ENCODE measurements around the gene ASXL1. TPM values are rescaled to one million over a fixed set of nuclear protein-coding genes. Genes with fewer than 3 reads are reported as not detected.

Gene ASXL1
- total RNA-seq, 1 experiment from 2014 or later: 49.7 TPM

- DNase-seq (ENCODE audit: low spot score): no peak
Measured at GRCh38 chr20:32480371-32481241, 122.5 kb downstream of the ASXL1 start.

GRCh38 chr20:32481311-32482142, 123.4 kb downstream of the ASXL1 start:
- DNase-seq (ENCODE audit: low spot score): no peak

GRCh38 chr20:32482143-32482441, 124.0 kb downstream of the ASXL1 start:
- DNase-seq (ENCODE audit: low spot score): no peak

- no peak for DNase-seq (ENCODE audit: low spot score)
Measured at GRCh38 chr20:32482442-32483261, 124.5 kb downstream of the ASXL1 start.

DNA sequence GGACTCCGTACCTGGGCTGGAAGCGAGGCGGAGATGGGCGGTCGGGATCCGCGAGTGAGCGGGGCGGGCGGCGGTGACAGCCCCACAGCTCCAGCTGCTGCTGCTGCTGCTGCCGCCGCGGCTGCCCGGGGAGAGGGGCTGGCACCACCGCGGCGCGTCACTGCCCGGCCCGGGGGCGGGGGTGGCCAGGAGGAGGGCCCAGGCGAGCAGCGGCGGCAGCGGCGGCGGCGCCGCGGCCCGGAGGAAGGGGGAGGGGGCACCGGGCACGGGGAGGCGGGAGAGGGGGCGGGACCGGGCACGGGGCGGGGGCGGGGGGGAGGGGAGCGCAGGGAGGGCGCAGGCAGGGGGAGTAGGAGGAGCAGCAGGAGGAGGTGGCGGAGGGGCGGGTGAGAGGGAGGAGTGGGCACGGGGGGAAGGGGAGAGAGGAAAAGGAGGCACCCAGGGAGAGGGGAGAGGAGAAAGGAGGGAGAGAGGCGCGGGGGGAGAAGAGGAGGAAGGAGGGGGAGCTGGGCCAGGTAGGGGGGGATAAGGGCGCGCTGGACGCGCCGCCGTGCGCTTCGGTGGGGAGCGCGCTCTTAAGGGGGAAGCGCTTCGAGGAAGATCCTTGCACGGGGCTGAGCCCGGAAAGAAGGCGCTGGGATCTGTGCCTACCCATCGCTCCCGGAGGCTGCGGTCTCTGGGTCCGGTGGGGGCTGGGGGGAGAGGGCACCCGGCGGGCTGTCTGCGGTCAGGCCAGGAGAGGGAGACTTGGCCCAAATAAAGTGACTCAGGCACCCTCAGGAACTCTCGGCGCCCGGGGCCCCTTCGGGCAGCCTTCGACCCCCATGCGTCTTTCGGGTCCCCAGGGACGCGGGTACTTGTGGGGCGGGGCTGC, 125.5 kb downstream of the ASXL1 start:
- DNase-seq (ENCODE audit: low spot score): peak; percentile 82

- no peak for DNase-seq (ENCODE audit: low spot score)
Measured at GRCh38 chr20:32484225-32484957, 126.3 kb downstream of the ASXL1 start.

DNA sequence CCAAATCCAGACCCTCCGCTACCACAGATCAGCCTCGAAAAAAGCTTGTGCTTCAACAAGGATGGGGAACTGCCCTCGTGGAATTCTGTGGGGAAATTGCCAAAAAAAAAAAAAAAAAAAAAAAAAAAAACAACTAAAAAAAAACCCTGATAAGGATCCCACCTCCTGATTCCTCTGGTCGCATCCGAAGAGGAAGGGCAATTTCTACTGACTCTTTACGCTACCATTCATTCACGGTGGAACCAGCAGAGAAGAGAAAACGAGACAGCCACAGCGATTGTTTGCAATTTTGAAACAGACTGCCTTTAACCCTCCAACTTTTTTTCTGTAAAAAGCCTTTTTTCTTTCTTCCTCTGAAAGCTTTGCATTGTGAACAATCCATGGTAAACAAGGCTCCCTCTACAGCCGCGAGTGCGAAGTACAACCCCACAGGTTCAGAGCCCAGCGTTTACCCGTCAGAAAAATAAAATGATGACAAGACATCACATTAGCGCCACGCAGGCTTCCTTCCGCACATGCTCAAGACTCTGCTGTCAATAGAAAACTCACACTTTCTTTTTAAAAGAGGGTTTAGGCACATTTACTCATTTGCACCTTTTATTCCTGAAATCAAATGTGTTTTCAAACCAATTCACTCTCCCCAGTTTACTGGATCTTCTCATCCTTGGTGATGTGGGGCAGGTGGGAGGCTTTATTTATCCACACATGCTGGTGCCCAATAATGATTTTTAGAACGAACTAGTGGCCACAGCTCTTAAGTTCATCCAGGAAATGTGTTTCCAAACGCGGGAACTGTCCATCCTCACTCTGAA, 127.0 kb downstream of the ASXL1 start:
- peak; percentile 77 for DNase-seq (ENCODE audit: low spot score)

- DNase-seq (ENCODE audit: low spot score): no peak
Measured at GRCh38 chr20:32485770-32486478, 127.8 kb downstream of the ASXL1 start.

GRCh38 chr20:32487381-32487780, 129.2 kb downstream of the ASXL1 start:
- no peak for DNase-seq (ENCODE audit: low spot score)

DNA sequence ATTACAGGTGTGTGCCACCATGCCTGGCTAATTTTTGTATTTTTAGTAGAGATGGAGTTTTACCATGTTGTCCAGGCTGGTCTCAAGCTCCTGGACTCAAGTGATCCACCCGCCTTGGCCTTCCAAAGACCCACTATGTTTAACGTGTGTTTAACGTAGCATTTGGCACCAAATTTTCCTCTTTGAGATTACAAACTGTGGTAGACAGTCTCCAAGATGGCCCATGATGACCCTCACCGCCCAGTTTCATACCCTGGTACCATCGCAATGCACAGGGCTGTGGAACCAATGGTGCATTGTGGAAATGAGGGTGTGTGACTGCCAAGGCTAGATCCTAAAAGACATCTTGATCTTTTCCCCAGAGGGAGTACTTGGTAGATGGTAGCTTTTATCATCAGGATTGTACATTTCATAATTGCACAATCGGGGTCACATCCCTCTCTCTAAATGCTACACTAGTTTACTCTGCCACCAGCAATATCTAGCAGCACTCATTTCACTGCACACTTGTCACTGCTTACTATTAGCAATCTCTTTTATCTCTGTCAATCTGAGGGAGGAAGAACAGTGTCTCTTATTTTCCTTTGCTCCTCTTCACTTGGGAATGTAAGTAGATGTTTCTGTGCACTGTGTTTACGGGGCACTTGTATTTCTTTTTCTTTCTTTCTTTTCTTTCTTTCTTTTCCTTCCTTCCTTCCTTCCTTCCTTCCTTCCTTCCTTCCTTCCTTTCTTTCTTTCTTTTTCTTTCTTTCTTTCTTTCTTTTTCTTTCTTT, 130.1 kb downstream of the ASXL1 start:
- no peak for DNase-seq (ENCODE audit: low spot score)

Other genes starting within 250 kb of the ASXL1 start
- 38.5 and 39.2 TPM in 2 replicates for gene TM9SF4, start 248.6 kb upstream of the ASXL1 start, total RNA-seq (2014; rRNA removed; shearing (Covaris generic))
- 3.7 and 4.6 TPM in 2 replicates for gene PLAGL2, start 150.6 kb upstream of the ASXL1 start, total RNA-seq (2014; rRNA removed; shearing (Covaris generic))
- 59.5 and 60.8 TPM in 2 replicates for gene POFUT1, start 150.5 kb upstream of the ASXL1 start, total RNA-seq (2014; rRNA removed; shearing (Covaris generic))
- gene KIF3B, start 80.7 kb upstream of the ASXL1 start, total RNA-seq (2014; rRNA removed; shearing (Covaris generic)): 33.8 and 42.7 TPM in 2 replicates
- 17.8 and 34.3 TPM in 2 replicates for gene NOL4L, start 227.0 kb downstream of the ASXL1 start, total RNA-seq (2014; rRNA removed; shearing (Covaris generic))